Kidney (tissue), 14 donors: Measurements from ENCODE around the gene ASL. TPM values are rescaled to one million over a fixed set of nuclear protein-coding genes. Genes with fewer than 3 reads are reported as not detected.
"Not testable (repeated sequence)": the region's sequence is repeated elsewhere in the genome, so short reads cannot be mapped to it uniquely, and the experiment has no call there.

ENCODE experiments used
- DNase-seq, 5 donors: peaks; one replicate each; pipeline ENCODE4 v3.0.0-alpha.2; 2013 to 2020
- FAIRE-seq: peaks from 2 replicates; lab custom pipeline; 2012; peaks lifted over from hg19 to GRCh38; lab: Jason Lieb, UNC
- H3K27ac ChIP-seq, 2 donors: one replicate each; pipeline ENCODE4 v1.7.0; 2013; ENCODE audit warnings: low read depth in 2 of 2, low read length in 2 of 2, inconsistent platforms in 1 of 2
- H3K27me3 ChIP-seq: one replicate; pipeline ENCODE4 v1.7.1; 2013; ENCODE audit warnings: low read length, inconsistent platforms; ENCODE audit not compliant: control insufficient read depth, insufficient read depth
- H3K36me3 ChIP-seq, 3 donors: one replicate each; pipeline versions ENCODE4 v1.7.0 to v1.7.1; 2013; ENCODE audit warnings: low read length in 3 of 3, control low read depth in 1 of 3, inconsistent platforms in 1 of 3; ENCODE audit not compliant: insufficient read depth in 3 of 3, control insufficient read depth in 2 of 3
- H3K4me1 ChIP-seq, 3 donors: one replicate each; pipeline versions ENCODE4 v1.7.0 to v1.7.1; 2013; ENCODE audit warnings: low read length in 3 of 3, inconsistent platforms in 1 of 3, low read depth in 1 of 3; ENCODE audit not compliant: control insufficient read depth in 2 of 3, insufficient read depth in 2 of 3
- H3K4me3 ChIP-seq, 3 donors: one replicate each; pipeline versions ENCODE4 v1.7.0 to v1.8.1; 2013; ENCODE audit warnings: low read length in 3 of 3, control low read depth in 1 of 3, inconsistent platforms in 1 of 3
- H3K9ac ChIP-seq, 3 donors: one replicate each; pipeline versions ENCODE4 v1.7.0 to v1.7.1; 2013; ENCODE audit warnings: low read length in 3 of 3, control low read depth in 1 of 3, inconsistent platforms in 1 of 3
- H3K9me3 ChIP-seq, 3 donors: one replicate each; pipeline versions ENCODE4 v1.7.0 to v1.7.1; 2013; ENCODE audit warnings: low read length in 3 of 3, control low read depth in 1 of 3, inconsistent platforms in 1 of 3; ENCODE audit not compliant: control insufficient read depth in 2 of 3, insufficient read depth in 1 of 3
- intact Hi-C: fragments of 100-400 bp; cut with DNase I; formaldehyde crosslinking; loops from one replicate; pipeline ENCODE4 v1.11.1; 2022
- polyA plus RNA-seq: library from polyadenylated mRNA; stranded (reverse); fragments of 350-450 nt; fragmentation: Illumina TruSeq; extraction: RNeasy Lipid Tissue Mini Kit (QIAGEN cat#74804); gene quantifications from one replicate; pipeline ENCODE4 v1.2.3, GENCODE V29; 2014; ENCODE audit warnings: low read depth, low replicate concordance; ENCODE audit not compliant: insufficient read depth
- total RNA-seq: library from RNA; stranded (reverse); fragmentation: NEBNext Ultra II Directional; extraction: Animal tissue kit (Norgen Biotek cat#: 25700); gene quantifications from one replicate; pipeline ENCODE4 v1.2.1, GENCODE V29; 2021
- TF ChIP-seq, protein P1 (sequence below): IDR thresholded peaks from 3 replicates; pipeline ENCODE4 v1.5.1; 2012; ENCODE audit warnings: mild to moderate bottlenecking, moderate library complexity, borderline replicate concordance; ENCODE audit not compliant: insufficient read depth; ENCODE audit errors: extremely low read depth
- donor health status: control.
- donor health status: control.
- donor health status: control.
- donor health status: control.
- donor health status: control.
- donor health status: DM: yes; HTN: yes; CAD: no.
- donor health status: Normal renal cell carcinoma (clear cell type).

The ASL gene
- total and polyA plus RNA-seq, 2 donors from 2014 or later: 57.2 to 111 TPM

GRCh38 chr7:66043681-66044497 lies 31.7 kb upstream of the ASL start:
- DNase-seq (peak; percentile 69 to 81 (median 75)), FAIRE-seq (no peak)
- H3K27me3 ChIP-seq: no peaks in the 10 kb centered on the region
- peaks cover 0 to 3% (median 0%) of the 10 kb centered on the region in 3 donors for H3K4me1 ChIP-seq
- no peaks in the 10 kb centered on the region for H3K36me3 ChIP-seq
- H3K9ac ChIP-seq: peak overlapping the region in 1 of 3 donors; percentile 56
- H3K4me3 ChIP-seq: peak overlapping the region; percentile 44 to 70 (median 64)
- no peak overlapping the region for H3K27ac ChIP-seq
- H3K9me3 ChIP-seq: no peaks in the 10 kb centered on the region
- TF ChIP-seq, protein P1, sequence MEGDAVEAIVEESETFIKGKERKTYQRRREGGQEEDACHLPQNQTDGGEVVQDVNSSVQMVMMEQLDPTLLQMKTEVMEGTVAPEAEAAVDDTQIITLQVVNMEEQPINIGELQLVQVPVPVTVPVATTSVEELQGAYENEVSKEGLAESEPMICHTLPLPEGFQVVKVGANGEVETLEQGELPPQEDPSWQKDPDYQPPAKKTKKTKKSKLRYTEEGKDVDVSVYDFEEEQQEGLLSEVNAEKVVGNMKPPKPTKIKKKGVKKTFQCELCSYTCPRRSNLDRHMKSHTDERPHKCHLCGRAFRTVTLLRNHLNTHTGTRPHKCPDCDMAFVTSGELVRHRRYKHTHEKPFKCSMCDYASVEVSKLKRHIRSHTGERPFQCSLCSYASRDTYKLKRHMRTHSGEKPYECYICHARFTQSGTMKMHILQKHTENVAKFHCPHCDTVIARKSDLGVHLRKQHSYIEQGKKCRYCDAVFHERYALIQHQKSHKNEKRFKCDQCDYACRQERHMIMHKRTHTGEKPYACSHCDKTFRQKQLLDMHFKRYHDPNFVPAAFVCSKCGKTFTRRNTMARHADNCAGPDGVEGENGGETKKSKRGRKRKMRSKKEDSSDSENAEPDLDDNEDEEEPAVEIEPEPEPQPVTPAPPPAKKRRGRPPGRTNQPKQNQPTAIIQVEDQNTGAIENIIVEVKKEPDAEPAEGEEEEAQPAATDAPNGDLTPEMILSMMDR: no peak
- intact Hi-C loops: no loop called here

DNA sequence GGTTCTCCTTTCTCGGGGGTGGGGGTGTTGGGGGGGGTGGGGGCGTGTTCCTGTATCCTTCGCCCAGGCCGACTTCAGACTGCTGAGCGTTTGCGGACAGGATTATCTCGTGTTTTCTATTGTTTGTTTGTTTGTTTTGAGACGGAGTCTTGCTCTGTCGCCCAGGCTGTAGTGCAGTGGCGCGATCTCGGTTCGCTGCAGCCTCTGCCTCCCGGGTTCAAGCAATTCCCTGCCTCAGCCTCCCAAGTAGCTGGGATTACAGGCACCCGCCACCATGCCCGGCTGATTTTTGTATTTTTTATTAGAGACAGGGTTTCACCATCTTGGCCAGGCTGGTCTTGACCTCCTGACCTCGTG lies 31.1 kb upstream of the ASL start:
- not testable (repeated sequence) for H3K27ac ChIP-seq, DNase-seq

GRCh38 chr7:66047426-66047825 lies 28.2 kb upstream of the ASL start:
- Histone ChIP-seq H3K4me1 (peaks cover 0 to 6% (median 0%) of the 10 kb centered on the region in 3 donors), H3K9ac (no peak overlapping the region), H3K4me3 (no peak overlapping the region), H3K27me3 (no peaks in the 10 kb centered on the region), H3K9me3 (no peaks in the 10 kb centered on the region), H3K27ac (no peak overlapping the region), H3K36me3 (no peaks in the 10 kb centered on the region)
- no peak for FAIRE-seq
- DNase-seq: peak in 2 of 5 donors; percentile 10 to 13
- intact Hi-C loops: no loop called here
- TF ChIP-seq, protein P1: no peak

More for the DNA sequence above, 31.1 kb upstream of the ASL start:
- H3K36me3 ChIP-seq, FAIRE-seq, H3K4me1 ChIP-seq, H3K9ac ChIP-seq, H3K27me3 ChIP-seq, H3K9me3 ChIP-seq, intact Hi-C loops: not testable (repeated sequence)
- H3K4me3 ChIP-seq: peak overlapping the region in 1 of 3 donors; percentile 70

DNA sequence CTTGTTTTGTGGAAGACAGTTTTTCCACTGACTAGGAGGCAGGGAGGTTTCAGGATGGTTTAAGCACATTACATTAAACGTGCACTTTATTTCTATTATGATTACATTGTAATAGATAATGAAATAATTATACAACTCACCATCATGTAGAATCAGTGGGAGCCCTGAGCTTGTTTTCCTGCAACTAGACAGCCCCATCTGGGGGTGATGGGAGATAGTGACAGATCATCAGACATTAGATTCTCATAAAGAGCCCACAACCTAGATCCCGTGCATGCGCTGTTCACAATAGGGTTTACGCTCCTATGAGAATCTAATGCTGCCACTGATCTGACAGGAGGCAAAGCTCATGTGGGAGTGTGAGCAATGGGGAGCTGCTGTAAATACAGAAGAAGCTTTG lies 25.7 kb upstream of the ASL start:
- H3K9me3 ChIP-seq, H3K4me3 ChIP-seq, H3K4me1 ChIP-seq, DNase-seq, intact Hi-C loops, H3K36me3 ChIP-seq, H3K27me3 ChIP-seq, H3K9ac ChIP-seq, FAIRE-seq, H3K27ac ChIP-seq: not testable (repeated sequence)
